IMR-90 (cell line): ENCODE results near the gene BGN.

Experiments used
- CEBPB ChIP-seq: IDR thresholded peaks from 2 replicates; pipeline ENCODE4 v1.6.1; 2012; ENCODE audit warnings: low read depth, low read length, improper control_type of control experiment
- POLR2A ChIP-seq: IDR thresholded peaks from 2 replicates; pipeline ENCODE4 v1.6.1; 2012; ENCODE audit warnings: mild to moderate bottlenecking, low read depth, low read length
- RAD21 ChIP-seq: IDR thresholded peaks from 2 replicates; pipeline ENCODE4 v1.6.1; 2012; ENCODE audit warnings: low read length, improper control_type of control experiment
- SMC3 ChIP-seq: fragments of 150-350 bp; IDR thresholded peaks from 2 replicates; pipeline ENCODE4 v1.6.1; 2016; ENCODE audit warnings: low read depth, mild to moderate bottlenecking, antibody characterized with exemption, low read length, moderate library complexity
- TF ChIP-seq, protein P1 (sequence below): conservative IDR thresholded peaks from 2 replicates; pipeline ENCODE4 v1.5.1; 2012; ENCODE audit warnings: mild to moderate bottlenecking, low read depth, low read length, improper control_type of control experiment

DNA sequence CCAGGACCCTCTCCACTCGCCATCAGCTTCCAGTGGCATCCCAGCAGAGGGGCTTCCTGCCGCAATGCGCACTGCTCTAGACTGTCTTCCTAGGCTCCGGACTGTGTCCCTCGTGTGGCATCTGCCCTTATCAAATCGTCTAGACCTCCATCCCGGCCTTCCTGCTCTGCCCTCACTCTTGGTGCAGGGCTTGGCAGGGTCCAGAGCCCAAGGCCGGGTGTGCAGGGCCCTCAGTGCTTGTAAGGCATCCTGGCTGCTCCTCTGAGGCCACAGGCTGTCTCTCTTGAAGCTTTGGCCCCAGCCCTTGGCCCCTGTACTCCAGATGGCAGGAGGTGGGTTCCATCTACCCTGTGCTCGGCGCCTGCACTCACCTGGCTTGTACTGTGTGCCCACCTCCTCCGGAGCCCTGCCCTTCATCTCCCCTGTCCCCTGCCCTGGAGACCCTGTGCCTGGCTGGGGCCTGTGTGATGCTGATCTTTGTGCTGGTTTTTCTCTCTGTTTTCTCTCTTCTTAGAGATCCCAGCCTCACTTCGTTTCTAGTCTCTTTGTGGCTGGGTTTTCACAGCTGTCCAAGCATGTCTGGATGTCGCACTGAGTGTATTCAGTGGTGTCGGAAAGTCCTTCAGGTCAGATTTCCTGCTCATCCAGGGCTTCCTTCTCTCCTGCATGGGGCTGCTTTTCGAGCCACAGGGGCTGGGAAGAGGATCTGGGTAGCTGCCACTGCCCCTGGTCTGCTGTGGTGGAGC lies 45.2 kb upstream of the BGN start:
- TF ChIP-seq, protein P1, sequence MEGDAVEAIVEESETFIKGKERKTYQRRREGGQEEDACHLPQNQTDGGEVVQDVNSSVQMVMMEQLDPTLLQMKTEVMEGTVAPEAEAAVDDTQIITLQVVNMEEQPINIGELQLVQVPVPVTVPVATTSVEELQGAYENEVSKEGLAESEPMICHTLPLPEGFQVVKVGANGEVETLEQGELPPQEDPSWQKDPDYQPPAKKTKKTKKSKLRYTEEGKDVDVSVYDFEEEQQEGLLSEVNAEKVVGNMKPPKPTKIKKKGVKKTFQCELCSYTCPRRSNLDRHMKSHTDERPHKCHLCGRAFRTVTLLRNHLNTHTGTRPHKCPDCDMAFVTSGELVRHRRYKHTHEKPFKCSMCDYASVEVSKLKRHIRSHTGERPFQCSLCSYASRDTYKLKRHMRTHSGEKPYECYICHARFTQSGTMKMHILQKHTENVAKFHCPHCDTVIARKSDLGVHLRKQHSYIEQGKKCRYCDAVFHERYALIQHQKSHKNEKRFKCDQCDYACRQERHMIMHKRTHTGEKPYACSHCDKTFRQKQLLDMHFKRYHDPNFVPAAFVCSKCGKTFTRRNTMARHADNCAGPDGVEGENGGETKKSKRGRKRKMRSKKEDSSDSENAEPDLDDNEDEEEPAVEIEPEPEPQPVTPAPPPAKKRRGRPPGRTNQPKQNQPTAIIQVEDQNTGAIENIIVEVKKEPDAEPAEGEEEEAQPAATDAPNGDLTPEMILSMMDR: no peak
- TF ChIP-seq SMC3 (no peak), POLR2A (no peak), RAD21 (no peak), CEBPB (no peak)
